GM12864 (cell line): ENCODE measurements around the gene TSEN15.
"Not testable (repeated sequence)": the region's sequence is repeated elsewhere in the genome, so short reads cannot be mapped to it uniquely, and the experiment has no call there.

Experiments used
- DNase-seq: peaks from one replicate; pipeline ENCODE4 v3.0.0-alpha.2; 2011; ENCODE audit warnings: low read depth
- H3K4me3 ChIP-seq: 2 replicates; pipeline ENCODE4 v1.5.1; 2011; ENCODE audit warnings: mild to moderate bottlenecking, low read depth, low read length, control low read depth
- TF ChIP-seq, protein P1 (sequence below): IDR thresholded peaks from 2 replicates; pipeline ENCODE4 v1.5.1; 2011; ENCODE audit warnings: low read depth, mild to moderate bottlenecking, moderate library complexity, low read length, control low read depth, inconsistent platforms; ENCODE audit errors: missing control alignments

Gene TSEN15

DNA sequence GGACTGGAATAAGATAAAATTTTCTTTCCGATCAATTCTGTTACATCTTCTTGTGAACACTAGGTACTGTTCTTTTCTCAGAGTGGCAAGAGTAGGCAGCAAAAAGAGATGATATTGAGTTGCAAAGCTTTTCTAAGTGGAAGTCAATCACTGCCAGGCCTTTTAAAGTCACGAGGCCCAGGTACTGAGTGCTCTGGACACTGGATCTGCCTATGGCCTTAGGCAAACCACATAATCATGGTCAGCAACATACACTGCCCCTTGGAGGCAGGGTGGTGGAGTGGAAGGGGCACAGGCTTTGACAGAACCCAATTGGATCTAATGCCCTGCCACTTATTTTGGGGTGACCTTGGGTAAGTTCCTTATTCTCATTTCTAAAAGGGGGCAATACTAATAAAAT is 41.5 kb downstream of the TSEN15 start:
- no peak for DNase-seq
- no peak overlapping the region for H3K4me3 ChIP-seq
- TF ChIP-seq, protein P1, sequence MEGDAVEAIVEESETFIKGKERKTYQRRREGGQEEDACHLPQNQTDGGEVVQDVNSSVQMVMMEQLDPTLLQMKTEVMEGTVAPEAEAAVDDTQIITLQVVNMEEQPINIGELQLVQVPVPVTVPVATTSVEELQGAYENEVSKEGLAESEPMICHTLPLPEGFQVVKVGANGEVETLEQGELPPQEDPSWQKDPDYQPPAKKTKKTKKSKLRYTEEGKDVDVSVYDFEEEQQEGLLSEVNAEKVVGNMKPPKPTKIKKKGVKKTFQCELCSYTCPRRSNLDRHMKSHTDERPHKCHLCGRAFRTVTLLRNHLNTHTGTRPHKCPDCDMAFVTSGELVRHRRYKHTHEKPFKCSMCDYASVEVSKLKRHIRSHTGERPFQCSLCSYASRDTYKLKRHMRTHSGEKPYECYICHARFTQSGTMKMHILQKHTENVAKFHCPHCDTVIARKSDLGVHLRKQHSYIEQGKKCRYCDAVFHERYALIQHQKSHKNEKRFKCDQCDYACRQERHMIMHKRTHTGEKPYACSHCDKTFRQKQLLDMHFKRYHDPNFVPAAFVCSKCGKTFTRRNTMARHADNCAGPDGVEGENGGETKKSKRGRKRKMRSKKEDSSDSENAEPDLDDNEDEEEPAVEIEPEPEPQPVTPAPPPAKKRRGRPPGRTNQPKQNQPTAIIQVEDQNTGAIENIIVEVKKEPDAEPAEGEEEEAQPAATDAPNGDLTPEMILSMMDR = no peak

GRCh38 chr1:184096005-184096404 is 44.5 kb downstream of the TSEN15 start:
- TF ChIP-seq, protein P1 = no peak
- H3K4me3 ChIP-seq = no peak overlapping the region
- no peak for DNase-seq

- DNase-seq, H3K4me3 ChIP-seq: not testable (repeated sequence)
Observed at GRCh38 chr1:184096580-184096979, 45.0 kb downstream of the TSEN15 start.

- TF ChIP-seq, protein P1 = no peak
- no peak for DNase-seq
- H3K4me3 ChIP-seq = no peak overlapping the region
Observed at GRCh38 chr1:184101141-184101540, 49.6 kb downstream of the TSEN15 start.

- TF ChIP-seq, protein P1 = no peak
- no peak for DNase-seq
- H3K4me3 ChIP-seq = no peak overlapping the region
Observed at GRCh38 chr1:184101571-184101970, 50.0 kb downstream of the TSEN15 start.

DNA sequence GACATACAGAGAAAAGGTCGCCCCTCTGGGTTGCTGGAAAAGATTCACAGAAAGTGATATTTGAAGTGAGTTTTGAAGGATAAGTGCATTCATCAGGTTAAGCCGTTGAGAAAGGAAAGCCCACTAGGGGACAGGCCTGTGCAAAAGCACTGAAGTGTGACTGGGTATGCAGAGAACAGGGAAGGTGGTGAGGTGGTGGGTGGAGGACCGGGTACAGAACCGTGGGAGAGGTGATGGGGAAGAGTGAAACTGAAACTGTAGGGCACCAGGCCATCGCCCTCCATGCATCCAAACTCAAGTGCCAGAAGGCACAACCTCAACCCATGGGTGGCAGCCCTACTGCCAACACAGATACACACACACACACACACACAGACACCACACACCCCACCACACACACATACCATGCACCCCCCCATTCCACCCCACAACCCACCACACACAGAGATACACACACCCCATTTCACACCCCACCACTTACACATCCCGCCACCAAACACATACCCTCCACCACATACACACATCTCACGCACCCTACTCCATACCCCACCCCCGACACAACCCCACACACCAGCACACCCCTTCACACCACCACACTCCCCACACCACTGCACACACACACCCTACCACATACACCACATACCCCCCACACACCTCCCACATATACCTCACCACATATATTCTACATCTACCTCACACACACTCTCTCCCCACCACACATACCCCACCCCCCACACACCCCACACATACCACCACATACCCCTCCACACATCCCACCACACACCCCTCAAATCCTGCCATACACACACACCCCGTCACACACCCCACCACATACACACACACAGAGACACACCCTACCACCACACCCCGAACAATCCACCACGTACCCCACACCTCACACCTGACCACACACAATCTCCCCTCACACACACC is 59.0 kb downstream of the TSEN15 start:
- DNase-seq = no peak
- TF ChIP-seq, protein P1 = peak; percentile 41
- no peak overlapping the region for H3K4me3 ChIP-seq

DNA sequence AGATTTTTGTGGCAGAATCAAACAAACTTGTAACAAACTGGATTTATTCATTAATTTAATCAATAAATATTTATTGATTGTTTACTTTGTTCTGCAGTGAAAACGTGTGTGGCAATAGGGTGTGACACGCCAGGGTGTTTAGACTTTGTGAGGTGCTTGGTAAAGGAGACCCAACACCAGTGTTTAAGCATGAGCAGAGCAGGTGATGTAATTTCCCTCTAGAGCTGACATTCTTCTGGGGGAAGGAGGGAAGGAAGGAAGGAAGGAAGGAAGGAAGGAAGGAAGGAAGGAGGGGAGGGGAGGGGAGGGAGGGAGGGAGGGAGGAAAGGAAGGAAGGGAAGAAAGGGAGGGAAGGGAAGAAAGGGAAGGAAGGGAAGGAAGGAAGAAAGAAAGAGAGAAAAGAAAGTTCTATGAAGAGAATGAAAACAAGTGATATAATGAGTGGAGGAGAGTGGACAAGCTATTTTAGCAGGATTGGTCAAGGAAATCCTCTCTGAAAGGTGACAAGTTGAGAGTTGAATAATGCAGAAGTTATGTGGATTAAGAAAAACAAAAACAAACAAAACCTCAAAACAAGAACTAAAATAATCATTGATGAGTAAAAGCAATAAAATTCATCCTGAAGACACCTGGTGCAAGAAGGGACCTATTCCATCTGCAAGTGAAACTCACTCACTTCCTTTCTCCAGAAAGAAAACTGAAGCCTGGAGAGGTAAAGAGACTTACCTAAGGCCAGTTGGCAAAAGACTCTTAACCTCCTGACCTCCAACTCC is 60.8 kb downstream of the TSEN15 start:
- H3K4me3 ChIP-seq = no peak overlapping the region
- DNase-seq = no peak
- TF ChIP-seq, protein P1 = no peak
